Measurements from ENCODE around the gene LILRB1.
"Not testable (repeated sequence)": the region's sequence is repeated elsewhere in the genome, so short reads cannot be mapped to it uniquely, and the experiment has no call there.

The LILRB1 gene

GRCh38 chr19:54630782-54631181 lies 498 bp downstream of the LILRB1 start:
- Histone ChIP-seq H3K36me3 (peaks cover 0 to 55% (median 12%) of the 10 kb centered on the region in 11 experiments; a peak in 12 of 22 replicates), H3K27me3 (no peaks in the 10 kb centered on the region), H4K20me1 (peaks cover 0 to 25% (median 0%) of the 10 kb centered on the region in 11 experiments; a peak in 6 of 22 replicates), H3K9ac (peak overlapping the region; percentile 64 to 86 (median 74)), H3K4me1 (peaks cover 76 to 93% (median 87%) of the 10 kb centered on the region in 10 experiments), H3K4me3 (peak overlapping the region; percentile 39 to 76 (median 63)), H3K4me2 (peak overlapping the region; percentile 80 to 99 (median 96)), H3K9me3 (replicated peaks in 1 of 11) (peaks cover 0 to 9% (median 6%) of the 10 kb centered on the region in 11 experiments; a peak in 16 of 22 replicates), H3K27ac (peak overlapping the region; percentile 53 to 85 (median 78))
- no peak for TF ChIP-seq Cebpa-rat (IDR thresholded peaks at IDR 0.05)

GRCh38 chr19:54631489-54632337 lies 1.4 kb downstream of the LILRB1 start:
- H3K27ac ChIP-seq = peak overlapping the region in 10 of 11 experiments; percentile 55 to 85 (median 78); a peak in 20 of 22 replicates
- H3K4me3 ChIP-seq = peak overlapping the region in 9 of 10 experiments; percentile 45 to 76 (median 63); a peak in 17 of 20 replicates
- peaks cover 0 to 25% (median 0%) of the 10 kb centered on the region in 11 experiments; a peak in 6 of 22 replicates for H4K20me1 ChIP-seq
- H3K36me3 ChIP-seq = peaks cover 0 to 62% (median 12%) of the 10 kb centered on the region in 11 experiments; a peak in 12 of 22 replicates
- H3K4me2 ChIP-seq = peak overlapping the region; percentile 80 to 99 (median 96)
- H3K27me3 ChIP-seq; H3K9me3 ChIP-seq (replicated peaks in 1 of 11): not testable (repeated sequence)
- peak overlapping the region in 10 of 11 experiments; percentile 67 to 86 (median 74); a peak in 17 of 22 replicates for H3K9ac ChIP-seq
- peaks cover 74 to 84% (median 83%) of the 10 kb centered on the region in 10 experiments for H3K4me1 ChIP-seq

- H3K9me3 ChIP-seq (replicated peaks in 1 of 11); H3K27me3 ChIP-seq: not testable (repeated sequence)
- Histone ChIP-seq H3K36me3 (peaks cover 0 to 63% (median 12%) of the 10 kb centered on the region in 11 experiments; a peak in 12 of 22 replicates), H3K27ac (0 out of 22 replicates have a peak overlapping the region, but pooled peaks of 1 of the 11 experiments have one; percentile 76), H3K4me2 (peak overlapping the region; percentile 80 to 99 (median 96)), H3K9ac (peak overlapping the region in 2 of 11 experiments; percentile 81 to 86; a peak in 5 of 22 replicates), H3K4me1 (peaks cover 68 to 78% (median 75%) of the 10 kb centered on the region in 10 experiments), H4K20me1 (peaks cover 0 to 25% (median 0%) of the 10 kb centered on the region in 11 experiments; a peak in 6 of 22 replicates), H3K4me3 (peak overlapping the region in 6 of 10 experiments; percentile 19 to 76 (median 66); a peak in 8 of 20 replicates)
Measured at GRCh38 chr19:54632517-54632916, 2.2 kb downstream of the LILRB1 start.

- Histone ChIP-seq H3K4me1 (peaks cover 59 to 70% (median 66%) of the 10 kb centered on the region in 10 experiments), H3K27me3 (no peaks in the 10 kb centered on the region), H3K36me3 (peaks cover 0 to 63% (median 12%) of the 10 kb centered on the region in 11 experiments; a peak in 12 of 22 replicates), H3K27ac (peak overlapping the region in 2 of 11 experiments; percentile 13 to 46; a peak in 4 of 22 replicates), H3K9ac (peak overlapping the region in 6 of 11 experiments; percentile 2 to 86 (median 26); a peak in 6 of 22 replicates), H3K4me3 (peak overlapping the region in 3 of 10 experiments; percentile 18 to 76 (median 64); a peak in 7 of 20 replicates), H4K20me1 (peaks cover 0 to 25% (median 0%) of the 10 kb centered on the region in 11 experiments; a peak in 6 of 22 replicates), H3K9me3 (replicated peaks in 1 of 11) (no peaks in the 10 kb centered on the region), H3K4me2 (peak overlapping the region; percentile 48 to 99 (median 93))
- no peak for TF ChIP-seq Cebpa-rat (IDR thresholded peaks at IDR 0.05)
Measured at GRCh38 chr19:54633401-54633800, 3.1 kb downstream of the LILRB1 start.

- H3K27me3 ChIP-seq = not testable (repeated sequence)
Measured at GRCh38 chr19:54636081-54636480, 5.8 kb downstream of the LILRB1 start.

GRCh38 chr19:54638683-54639082 lies 8.4 kb downstream of the LILRB1 start:
- Histone ChIP-seq H3K4me1 (peaks cover 20 to 44% (median 25%) of the 10 kb centered on the region in 10 experiments), H3K27me3 (no peaks in the 10 kb centered on the region), H4K20me1 (peaks cover 0 to 11% (median 0%) of the 10 kb centered on the region in 11 experiments; a peak in 5 of 22 replicates), H3K9ac (no peak overlapping the region), H3K4me3 (no peak overlapping the region), H3K27ac (no peak overlapping the region), H3K9me3 (replicated peaks in 1 of 11) (no peaks in the 10 kb centered on the region), H3K4me2 (no peak overlapping the region), H3K36me3 (peaks cover 0 to 35% (median 0%) of the 10 kb centered on the region in 11 experiments; a peak in 9 of 22 replicates)
- no peak for TF ChIP-seq Cebpa-rat (IDR thresholded peaks at IDR 0.05)

More at GRCh38 chr19:54636081-54636480, 5.8 kb downstream of the LILRB1 start:
- H3K4me3 ChIP-seq; H3K27ac ChIP-seq; H3K9me3 ChIP-seq (replicated peaks in 1 of 11); H3K9ac ChIP-seq: not testable (repeated sequence)
- H3K4me2 ChIP-seq = peak overlapping the region in 3 of 11 experiments; percentile 56 to 60 (median 58); a peak in 2 of 22 replicates
- peaks cover 0 to 61% (median 12%) of the 10 kb centered on the region in 11 experiments; a peak in 12 of 22 replicates for H3K36me3 ChIP-seq
- H3K4me1 ChIP-seq = peaks cover 34 to 46% (median 40%) of the 10 kb centered on the region in 10 experiments
- H4K20me1 ChIP-seq = peaks cover 0 to 25% (median 0%) of the 10 kb centered on the region in 11 experiments; a peak in 6 of 22 replicates

GRCh38 chr19:54642953-54643352 lies 12.7 kb downstream of the LILRB1 start:
- peak overlapping the region in 1 of 10 experiments; percentile 12; a peak in 1 of 20 replicates for H3K4me3 ChIP-seq
- not testable (repeated sequence) for H4K20me1 ChIP-seq; H3K9me3 ChIP-seq (replicated peaks in 1 of 11); H3K27me3 ChIP-seq; H3K36me3 ChIP-seq
- H3K27ac ChIP-seq = peak overlapping the region in 5 of 11 experiments; percentile 63 to 82 (median 75); a peak in 9 of 22 replicates
- H3K4me1 ChIP-seq = peaks cover 13 to 43% (median 23%) of the 10 kb centered on the region in 10 experiments
- peak overlapping the region in 4 of 11 experiments; percentile 57 to 68 (median 62); a peak in 6 of 22 replicates for H3K9ac ChIP-seq
- peak overlapping the region; percentile 36 to 86 (median 64); a peak in 21 of 22 replicates for H3K4me2 ChIP-seq

GRCh38 chr19:54643583-54643982 lies 13.3 kb downstream of the LILRB1 start:
- H3K36me3 ChIP-seq; H3K27me3 ChIP-seq; H4K20me1 ChIP-seq; H3K9me3 ChIP-seq (replicated peaks in 1 of 11); H3K4me3 ChIP-seq: not testable (repeated sequence)
- H3K4me1 ChIP-seq = peaks cover 13 to 44% (median 23%) of the 10 kb centered on the region in 10 experiments
- H3K4me2 ChIP-seq = peak overlapping the region in 7 of 11 experiments; percentile 18 to 86 (median 76); a peak in 15 of 22 replicates
- H3K27ac ChIP-seq = peak overlapping the region in 5 of 11 experiments; percentile 63 to 82 (median 75); a peak in 9 of 22 replicates
- H3K9ac ChIP-seq = peak overlapping the region in 4 of 11 experiments; percentile 57 to 68 (median 64); a peak in 6 of 22 replicates

All from BLaER1 treated with 17β-estradiol and CSF1 and Interleukin-3, amounts not matched to agents 10 nM and 100 nM (cell line).